ENCODE measurements around the gene ABCA10.
"Not testable (repeated sequence)": the region's sequence is repeated elsewhere in the genome, so short reads cannot be mapped to it uniquely, and the experiment has no call there.

ABCA10 gene

GRCh38 chr17:69228018-69228417 is 606 bp downstream of the ABCA10 start:
- DNase-seq = no peak

GRCh38 chr17:69227541-69227940 is 1.1 kb downstream of the ABCA10 start:
- DNase-seq = no peak

- DNase-seq = no peak
Measured at GRCh38 chr17:69223809-69224208, 4.8 kb downstream of the ABCA10 start.

- DNase-seq = no peak
Measured at GRCh38 chr17:69222707-69223258, 5.8 kb downstream of the ABCA10 start.

- no peak for DNase-seq
Measured at GRCh38 chr17:69220098-69220497, 8.5 kb downstream of the ABCA10 start.

GRCh38 chr17:69218986-69219385 is 9.6 kb downstream of the ABCA10 start:
- DNase-seq = no peak

- DNase-seq = peak; percentile 1
Measured at GRCh38 chr17:69213059-69213813, 15.4 kb downstream of the ABCA10 start.

- DNase-seq = no peak
Measured at GRCh38 chr17:69208640-69209039, 20.0 kb downstream of the ABCA10 start.

GRCh38 chr17:69207151-69207550 is 21.5 kb downstream of the ABCA10 start:
- no peak for DNase-seq

GRCh38 chr17:69198238-69198637 is 30.4 kb downstream of the ABCA10 start:
- no peak for DNase-seq

GRCh38 chr17:69196105-69196653 is 32.4 kb downstream of the ABCA10 start:
- DNase-seq = not testable (repeated sequence)

- DNase-seq = no peak
Measured at GRCh38 chr17:69192754-69193153, 35.9 kb downstream of the ABCA10 start.

GRCh38 chr17:69188796-69189195 is 39.8 kb downstream of the ABCA10 start:
- DNase-seq = no peak

- DNase-seq = no peak
Measured at GRCh38 chr17:69188064-69188463, 40.6 kb downstream of the ABCA10 start.

- DNase-seq = no peak
Measured at GRCh38 chr17:69187294-69187693, 41.3 kb downstream of the ABCA10 start.

- no peak for DNase-seq
Measured at GRCh38 chr17:69179227-69179952, 49.2 kb downstream of the ABCA10 start.

- no peak for DNase-seq
Measured at GRCh38 chr17:69176457-69176795, 52.2 kb downstream of the ABCA10 start.

- DNase-seq = no peak
Measured at GRCh38 chr17:69175625-69176456, 52.8 kb downstream of the ABCA10 start.

- DNase-seq = no peak
Measured at GRCh38 chr17:69175262-69175624, 53.4 kb downstream of the ABCA10 start.

- no peak for DNase-seq
Measured at GRCh38 chr17:69173118-69173517, 55.5 kb downstream of the ABCA10 start.

GRCh38 chr17:69170377-69170776 is 58.2 kb downstream of the ABCA10 start:
- no peak for DNase-seq

GRCh38 chr17:69168642-69169041 is 60.0 kb downstream of the ABCA10 start:
- DNase-seq = not testable (repeated sequence)

- DNase-seq = no peak
Measured at GRCh38 chr17:69166957-69167356, 61.7 kb downstream of the ABCA10 start.

All from COR-L47 (cell line).